HG03565 (cell line): ENCODE results near the gene OTOS.

Experiments used
- ATAC-seq: cut with Tn5 transposase; IDR thresholded peaks from one replicate; pipeline ENCODE4 v1.9.1; 2021; ENCODE audit warnings: mild to moderate bottlenecking, moderate library complexity; ENCODE audit not compliant: unreplicated experiment

The OTOS gene

GRCh38 chr2:240137596-240138253, 2.7 kb downstream of the OTOS start:
- ATAC-seq: no peak

- no peak for ATAC-seq
Measured at GRCh38 chr2:240136671-240137292, 3.7 kb downstream of the OTOS start.

GRCh38 chr2:240136013-240136670, 4.3 kb downstream of the OTOS start, which contains the start of gene COPS9:
COPS9 (minus strand) TSS chr2:240136305; CDS start chr2:240136284, 21 bp downstream.
- ATAC-seq: peak; percentile 81

GRCh38 chr2:240135706-240136012, 4.8 kb downstream of the OTOS start:
- ATAC-seq: peak; percentile 6

- no peak for ATAC-seq
Measured at GRCh38 chr2:240134956-240135520, 5.4 kb downstream of the OTOS start.

- ATAC-seq: no peak
Measured at GRCh38 chr2:240134466-240134865, 6.0 kb downstream of the OTOS start.

- ATAC-seq: no peak
Measured at GRCh38 chr2:240133401-240133800, 7.1 kb downstream of the OTOS start.

GRCh38 chr2:240132651-240132980, 7.8 kb downstream of the OTOS start:
- ATAC-seq: no peak

- no peak for ATAC-seq
Measured at GRCh38 chr2:240131941-240132650, 8.4 kb downstream of the OTOS start.

- ATAC-seq: no peak
Measured at GRCh38 chr2:240131296-240131695, 9.2 kb downstream of the OTOS start.

- no peak for ATAC-seq
Measured at GRCh38 chr2:240130393-240131195, 9.9 kb downstream of the OTOS start.

GRCh38 chr2:240129731-240130392, 10.6 kb downstream of the OTOS start:
- no peak for ATAC-seq

- ATAC-seq: no peak
Measured at GRCh38 chr2:240129311-240129710, 11.1 kb downstream of the OTOS start.

GRCh38 chr2:240128608-240129145, 11.8 kb downstream of the OTOS start:
- no peak for ATAC-seq

GRCh38 chr2:240127911-240128607, 12.4 kb downstream of the OTOS start:
- no peak for ATAC-seq

GRCh38 chr2:240127191-240127750, 13.2 kb downstream of the OTOS start:
- ATAC-seq: no peak

- ATAC-seq: no peak
Measured at GRCh38 chr2:240126731-240127130, 13.7 kb downstream of the OTOS start.

- ATAC-seq: no peak
Measured at GRCh38 chr2:240125742-240126141, 14.7 kb downstream of the OTOS start.

GRCh38 chr2:240124651-240125030, 15.8 kb downstream of the OTOS start:
- ATAC-seq: no peak
